HepG2 (cell line): ENCODE measurements around the gene KCNT2. TPM values are rescaled to one million over a fixed set of nuclear protein-coding genes. Genes with fewer than 3 reads are reported as not detected.

Experiments used
- ATM ChIP-seq: fragments of 450-650 bp; IDR thresholded peaks from 2 replicates; pipeline ENCODE4 v1.7.1; 2017; ENCODE audit warnings: mild to moderate bottlenecking, borderline replicate concordance
- CENPT ChIP-seq: sonication (generic); formaldehyde crosslinking; IDR thresholded peaks from 2 replicates; pipeline ENCODE4 v1.8.0; 2022; ENCODE audit warnings: low read depth, mild to moderate bottlenecking, moderate library complexity, missing genetic modification reagents
- DMAP1 ChIP-seq: IDR thresholded peaks from 2 replicates; pipeline ENCODE4 v1.6.1; 2016
- HNF4G ChIP-seq, 2 experiments: sonication (generic) in 1 of 2; formaldehyde crosslinking in 1 of 2; IDR thresholded peaks; 2 replicates each; pipeline versions ENCODE4 v1.4.0 to v1.6.1; 2011 to 2020; ENCODE audit warnings: borderline replicate concordance in 2 of 2, low read depth in 2 of 2, mild to moderate bottlenecking in 2 of 2, low read length in 1 of 2, missing genetic modification reagents in 1 of 2, moderate library complexity in 1 of 2
- HOXD1 ChIP-seq: sonication (generic); formaldehyde crosslinking; IDR thresholded peaks from 2 replicates; pipeline ENCODE4 v1.5.0; 2020; ENCODE audit warnings: missing genetic modification reagents
- KIAA2018 ChIP-seq: sonication (generic); formaldehyde crosslinking; IDR thresholded peaks from 2 replicates; pipeline ENCODE4 v1.5.0; 2020; ENCODE audit warnings: mild to moderate bottlenecking, missing genetic modification reagents, borderline replicate concordance
- NAIF1 ChIP-seq: sonication (generic); formaldehyde crosslinking; IDR thresholded peaks from 2 replicates; pipeline ENCODE4 v1.5.0; 2020; ENCODE audit warnings: mild to moderate bottlenecking, missing genetic modification reagents, borderline replicate concordance
- NONO ChIP-seq, 2 experiments: fragments of 450-650 bp in 1 of 2; sonication (generic) in 1 of 2; formaldehyde crosslinking in 1 of 2; IDR thresholded peaks in 1 of 2; conservative IDR thresholded peaks in 1 of 2; 2 replicates each; pipeline versions ENCODE4 v1.6.1 to v1.8.0; 2017 to 2022; ENCODE audit warnings: mild to moderate bottlenecking in 1 of 2, missing genetic modification reagents in 1 of 2, moderate library complexity in 1 of 2
- PAXIP1 ChIP-seq: sonication (generic); formaldehyde crosslinking; conservative IDR thresholded peaks from 2 replicates; pipeline ENCODE4 v1.4.0; 2020; ENCODE audit warnings: mild to moderate bottlenecking, missing genetic modification reagents, moderate library complexity
- POLR2AphosphoS5 ChIP-seq: IDR thresholded peaks from 2 replicates; pipeline ENCODE4 v1.6.1; 2012; ENCODE audit warnings: low read depth, low read length
- ZNF160 ChIP-seq: sonication (generic); formaldehyde crosslinking; IDR thresholded peaks from 2 replicates; pipeline ENCODE4 v1.8.0; 2022; ENCODE audit warnings: mild to moderate bottlenecking, inconsistent platforms, missing genetic modification reagents
- ZNF543 ChIP-seq: sonication (generic); formaldehyde crosslinking; IDR thresholded peaks from 2 replicates; pipeline ENCODE4 v1.4.0; 2020; ENCODE audit warnings: mild to moderate bottlenecking, missing genetic modification reagents
- ZNF607 ChIP-seq: sonication (generic); formaldehyde crosslinking; IDR thresholded peaks from 2 replicates; pipeline ENCODE4 v1.5.1; 2020; ENCODE audit warnings: missing genetic modification reagents, mild to moderate bottlenecking, borderline replicate concordance
- ZNF766 ChIP-seq: sonication (generic); formaldehyde crosslinking; IDR thresholded peaks from 2 replicates; pipeline ENCODE4 v1.5.0; 2020; ENCODE audit warnings: missing genetic modification reagents, borderline replicate concordance
- ZNF772 ChIP-seq: sonication (generic); formaldehyde crosslinking; IDR thresholded peaks from 2 replicates; pipeline ENCODE4 v1.5.0; 2020; ENCODE audit warnings: mild to moderate bottlenecking, missing genetic modification reagents
- ZXDC ChIP-seq: sonication (generic); formaldehyde crosslinking; IDR thresholded peaks from 2 replicates; pipeline ENCODE4 v1.5.0; 2020; ENCODE audit warnings: mild to moderate bottlenecking, missing genetic modification reagents
- polyA plus RNA-seq, 8 experiments: library from polyadenylated mRNA; depleted of rRNA in 3 of 8; stranded (reverse) in 7 of 8; unstranded in 1 of 8; fragments of >200 nt; fragmentation: Illumina TruSeq in 4 of 8; extraction: Trizol in 4 of 8; gene quantifications; 2 replicates each; pipeline versions ENCODE4 v1.2.1 to v1.2.3, GENCODE V29; 2011 to 2016; ENCODE audit warnings: low read depth in 4 of 8, missing spikeins in 1 of 8, mixed read lengths in 1 of 8; ENCODE audit not compliant: insufficient read depth in 1 of 8
- total RNA-seq, 5 experiments: library from RNA; depleted of rRNA; stranded (reverse); fragments of >200 nt; fragmentation: Illumina TruSeq; extraction: Trizol; gene quantifications; 2 replicates each; pipeline ENCODE4 v1.2.3, GENCODE V29; 2016; ENCODE audit warnings: low read depth in 1 of 5

The KCNT2 gene
- total and polyA plus RNA-seq, 2 of the 13 experiments (the other 11 are each of a cell fraction or from before 2014, with no cell fraction given): not detected

GRCh38 chr1:196401452-196401833, 206.8 kb downstream of the KCNT2 start (continued):
- TF ChIP-seq ZXDC (no peak), DMAP1 (no peak), HNF4G (IDR thresholded peaks at IDR 0.05; ENCODE audit: borderline replicate concordance, low read depth, low read length) (peak; percentile 38), HNF4G (CRISPR knock-in tag; IDR thresholded peaks at IDR 0.05; ENCODE audit: borderline replicate concordance, low read depth) (no peak), KIAA2018 (CRISPR knock-in tag) (no peak), POLR2AphosphoS5 (no peak), NAIF1 (CRISPR knock-in tag) (no peak), ZNF607 (no peak), NONO (IDR thresholded peaks at IDR 0.05) (no peak), NONO (CRISPR knock-in tag; conservative IDR thresholded peaks at IDR 0.05) (no peak), ZNF766 (CRISPR knock-in tag) (no peak), ATM (peak; percentile 88; the same call in 1 of the 2 replicates), HOXD1 (CRISPR knock-in tag) (no peak), ZNF160 (CRISPR knock-in tag) (no peak), ZNF772 (CRISPR knock-in tag) (no peak), PAXIP1 (CRISPR knock-in tag) (peak; percentile 77), CENPT (no peak), ZNF543 (CRISPR knock-in tag) (no peak)
